Panc1 (cell line): ENCODE data around the gene LIX1L. TPM values are rescaled to one million over a fixed set of nuclear protein-coding genes. Genes with fewer than 3 reads are reported as not detected.

ENCODE experiments used
- ATAC-seq: fragments of 200-7000 bp; cut with Tn5 transposase; 2 replicates; pipeline ENCODE4 v1.9.1; 2020; ENCODE audit warnings: mild to moderate bottlenecking, moderate library complexity
- BruUV-seq: library from RNA; stranded (reverse); fragments of 400-500 nt; replicated peaks from 2 replicates; lab custom pipeline; 2021; lab: Mats Ljungman, UMichigan
- CTCF ChIA-PET: fragments of 300-600 bp; sonication (Branson Sonifier 250); formaldehyde crosslinking; loops from one replicate; lab custom pipeline; 2022; ENCODE audit warnings: antibody characterized with exemption; lab: Charles Lee
- POLR2A ChIA-PET: fragments of 300-600 bp; sonication (Branson Sonifier 250); formaldehyde crosslinking; loops from one replicate; lab custom pipeline; 2022; ENCODE audit warnings: antibody characterized with exemption; lab: Charles Lee
- DNase-seq: peaks from one replicate; pipeline ENCODE4 v3.0.0-alpha.2; 2010; ENCODE audit warnings: low read depth, low spot score
- H3K27ac ChIP-seq: 2 replicates; pipeline ENCODE4 v1.5.1; 2011; ENCODE audit warnings: mild to moderate bottlenecking, low read length, inconsistent platforms
- H3K27me3 ChIP-seq: fragments of 200-500 bp; sonication (Bioruptor generic); 2 replicates; pipeline ENCODE4 v1.6.0; 2014; ENCODE audit warnings: low read length, inconsistent platforms; ENCODE audit not compliant: control insufficient read depth, insufficient read depth
- H3K36me3 ChIP-seq: fragments of 200-500 bp; sonication (Bioruptor generic); 2 replicates; pipeline ENCODE4 v1.5.1; 2014; ENCODE audit warnings: inconsistent platforms, mild to moderate bottlenecking, low read length, moderate library complexity; ENCODE audit not compliant: control insufficient read depth, insufficient read depth
- H3K4me1 ChIP-seq: 2 replicates; pipeline ENCODE4 v1.5.1; 2011; ENCODE audit warnings: inconsistent platforms, mild to moderate bottlenecking, low read length, moderate library complexity; ENCODE audit not compliant: control insufficient read depth, insufficient read depth
- H3K4me3 ChIP-seq, 2 experiments: 2 replicates each; pipeline ENCODE4 v1.5.1; 2011 to 2012; ENCODE audit warnings: low read depth in 2 of 2, low read length in 2 of 2, mild to moderate bottlenecking in 2 of 2, inconsistent platforms in 1 of 2, moderate library complexity in 1 of 2
- H3K9me3 ChIP-seq: fragments of 200-500 bp; sonication (Bioruptor generic); 2 replicates; pipeline ENCODE4 v1.5.1; 2014; ENCODE audit warnings: low read depth, mild to moderate bottlenecking, inconsistent platforms, low read length, moderate library complexity; ENCODE audit not compliant: control insufficient read depth, insufficient read depth
- POLR2AphosphoS5 ChIP-seq: IDR thresholded peaks from 2 replicates; pipeline ENCODE4 v1.6.1; 2012; ENCODE audit warnings: mild to moderate bottlenecking, low read depth, low read length, moderate library complexity
- SIN3A ChIP-seq: IDR thresholded peaks from 2 replicates; pipeline ENCODE4 v1.6.1; 2012; ENCODE audit warnings: low read depth, mild to moderate bottlenecking, low read length, moderate library complexity, borderline replicate concordance; ENCODE audit not compliant: insufficient read depth
- TCF7L2 ChIP-seq: IDR thresholded peaks from 2 replicates; pipeline ENCODE4 v1.6.1; 2011; ENCODE audit warnings: mild to moderate bottlenecking, low read depth, low read length, inconsistent platforms
- in situ Hi-C: cut with HindIII; loops from 2 replicates; pipeline ENCODE4 v1.10.0; 2016; ENCODE audit warnings: low sequenced_read_pairs, low pct_unique_long_range_greater_than_20kb
- intact Hi-C: fragments of 100-400 bp; cut with micrococcal nuclease; formaldehyde crosslinking; loops from one replicate; pipeline ENCODE4 v1.10.0; 2022; ENCODE audit not compliant: unreplicated experiment
- total RNA-seq: library from RNA; stranded (reverse); gene quantifications from one replicate; pipeline ENCODE4 v1.2.1, GENCODE V29; 2021; ENCODE audit not compliant: unreplicated experiment
- TF ChIP-seq, protein P1 (sequence below): fragments of 450-650 bp; IDR thresholded peaks from 2 replicates; pipeline ENCODE4 v1.5.1; 2017; ENCODE audit warnings: mild to moderate bottlenecking
- TF ChIP-seq, protein P2 (sequence below), 2 experiments: IDR thresholded peaks; 2 replicates each; pipeline ENCODE4 v1.6.1; 2011 to 2012; ENCODE audit warnings: low read depth in 2 of 2, control low read depth in 1 of 2, low read length in 1 of 2, mild to moderate bottlenecking in 1 of 2, moderate library complexity in 1 of 2; ENCODE audit not compliant: insufficient read depth in 1 of 2

The LIX1L gene
- total RNA-seq, 1 experiment from 2014 or later = 23.3 TPM

DNA sequence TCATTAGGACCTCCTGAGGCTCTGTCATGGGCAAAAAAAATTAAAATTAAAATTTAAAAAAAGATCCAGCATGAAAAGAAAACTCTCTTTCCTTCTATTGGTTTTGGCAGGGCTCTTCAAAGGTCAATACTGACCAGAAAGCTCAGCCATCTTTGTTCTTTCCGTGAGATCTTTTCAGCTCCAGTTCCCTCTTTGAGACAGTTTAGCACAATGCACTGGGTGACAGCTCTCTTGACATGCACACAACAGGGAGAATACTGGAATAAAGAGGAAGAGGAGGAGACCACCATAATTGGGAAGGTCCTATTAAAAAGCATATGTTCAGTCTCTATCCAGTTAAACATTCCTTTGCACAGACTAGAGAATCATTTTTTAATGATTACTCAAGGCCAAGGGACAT lies 6.3 kb downstream of the LIX1L start:
- Histone ChIP-seq H3K36me3 (no peaks in the 10 kb centered on the region), H3K9me3 (no peaks in the 10 kb centered on the region), H3K4me1 (peaks cover 16% of the 10 kb centered on the region), H3K4me3 (no peak overlapping the region), H3K27me3 (no peaks in the 10 kb centered on the region), H3K27ac (no peak overlapping the region)
- DNase-seq (no peak), ATAC-seq (no peak)
- intact Hi-C loops = no loop called here
- TF ChIP-seq TCF7L2 (no peak), SIN3A (no peak)
- TF ChIP-seq, protein P1, sequence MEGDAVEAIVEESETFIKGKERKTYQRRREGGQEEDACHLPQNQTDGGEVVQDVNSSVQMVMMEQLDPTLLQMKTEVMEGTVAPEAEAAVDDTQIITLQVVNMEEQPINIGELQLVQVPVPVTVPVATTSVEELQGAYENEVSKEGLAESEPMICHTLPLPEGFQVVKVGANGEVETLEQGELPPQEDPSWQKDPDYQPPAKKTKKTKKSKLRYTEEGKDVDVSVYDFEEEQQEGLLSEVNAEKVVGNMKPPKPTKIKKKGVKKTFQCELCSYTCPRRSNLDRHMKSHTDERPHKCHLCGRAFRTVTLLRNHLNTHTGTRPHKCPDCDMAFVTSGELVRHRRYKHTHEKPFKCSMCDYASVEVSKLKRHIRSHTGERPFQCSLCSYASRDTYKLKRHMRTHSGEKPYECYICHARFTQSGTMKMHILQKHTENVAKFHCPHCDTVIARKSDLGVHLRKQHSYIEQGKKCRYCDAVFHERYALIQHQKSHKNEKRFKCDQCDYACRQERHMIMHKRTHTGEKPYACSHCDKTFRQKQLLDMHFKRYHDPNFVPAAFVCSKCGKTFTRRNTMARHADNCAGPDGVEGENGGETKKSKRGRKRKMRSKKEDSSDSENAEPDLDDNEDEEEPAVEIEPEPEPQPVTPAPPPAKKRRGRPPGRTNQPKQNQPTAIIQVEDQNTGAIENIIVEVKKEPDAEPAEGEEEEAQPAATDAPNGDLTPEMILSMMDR = no peak
- TF ChIP-seq, protein P2, sequence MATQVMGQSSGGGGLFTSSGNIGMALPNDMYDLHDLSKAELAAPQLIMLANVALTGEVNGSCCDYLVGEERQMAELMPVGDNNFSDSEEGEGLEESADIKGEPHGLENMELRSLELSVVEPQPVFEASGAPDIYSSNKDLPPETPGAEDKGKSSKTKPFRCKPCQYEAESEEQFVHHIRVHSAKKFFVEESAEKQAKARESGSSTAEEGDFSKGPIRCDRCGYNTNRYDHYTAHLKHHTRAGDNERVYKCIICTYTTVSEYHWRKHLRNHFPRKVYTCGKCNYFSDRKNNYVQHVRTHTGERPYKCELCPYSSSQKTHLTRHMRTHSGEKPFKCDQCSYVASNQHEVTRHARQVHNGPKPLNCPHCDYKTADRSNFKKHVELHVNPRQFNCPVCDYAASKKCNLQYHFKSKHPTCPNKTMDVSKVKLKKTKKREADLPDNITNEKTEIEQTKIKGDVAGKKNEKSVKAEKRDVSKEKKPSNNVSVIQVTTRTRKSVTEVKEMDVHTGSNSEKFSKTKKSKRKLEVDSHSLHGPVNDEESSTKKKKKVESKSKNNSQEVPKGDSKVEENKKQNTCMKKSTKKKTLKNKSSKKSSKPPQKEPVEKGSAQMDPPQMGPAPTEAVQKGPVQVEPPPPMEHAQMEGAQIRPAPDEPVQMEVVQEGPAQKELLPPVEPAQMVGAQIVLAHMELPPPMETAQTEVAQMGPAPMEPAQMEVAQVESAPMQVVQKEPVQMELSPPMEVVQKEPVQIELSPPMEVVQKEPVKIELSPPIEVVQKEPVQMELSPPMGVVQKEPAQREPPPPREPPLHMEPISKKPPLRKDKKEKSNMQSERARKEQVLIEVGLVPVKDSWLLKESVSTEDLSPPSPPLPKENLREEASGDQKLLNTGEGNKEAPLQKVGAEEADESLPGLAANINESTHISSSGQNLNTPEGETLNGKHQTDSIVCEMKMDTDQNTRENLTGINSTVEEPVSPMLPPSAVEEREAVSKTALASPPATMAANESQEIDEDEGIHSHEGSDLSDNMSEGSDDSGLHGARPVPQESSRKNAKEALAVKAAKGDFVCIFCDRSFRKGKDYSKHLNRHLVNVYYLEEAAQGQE (IDR thresholded peaks at IDR 0.05; ENCODE audit: insufficient read depth in 1 of 2, low read depth in 2 of 2, low read length in 1 of 2) = no peak
- BruUV-seq = no TSS peak
- POLR2A ChIA-PET = no interaction called here
- CTCF ChIA-PET = no interaction called here
- in situ Hi-C loops = no loop called here

DNA sequence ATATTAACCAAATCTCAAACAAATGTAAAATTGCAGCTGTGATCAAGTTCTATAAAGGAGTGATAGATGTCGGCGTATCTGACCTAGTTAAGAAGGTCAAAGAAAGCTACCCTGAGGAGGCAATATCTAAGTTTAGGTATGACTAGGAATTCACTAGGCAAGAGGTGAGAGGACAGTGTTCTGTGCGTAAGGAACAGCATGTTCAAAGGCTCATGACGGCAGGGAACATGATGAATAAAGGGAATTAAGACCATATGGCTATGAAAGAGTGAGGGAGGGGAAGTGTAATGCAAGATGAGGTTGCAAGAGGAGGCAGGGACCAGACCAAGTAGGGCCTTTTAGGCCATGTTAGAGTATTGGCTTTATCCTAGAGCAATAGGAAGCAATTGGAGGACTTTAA lies 8.6 kb downstream of the LIX1L start:
- in situ Hi-C loops (no loop called here), intact Hi-C loops (no loop called here)
- DNase-seq (no peak), ATAC-seq (no peak)
- no peak overlapping the region for H3K4me3 ChIP-seq
- POLR2A ChIA-PET = interaction anchor here (0.6 kb wide), 1 partner anchor 22 kb away, joined by 5 read pairs; no protein-coding TSS in a partner anchor
- H3K4me1 ChIP-seq = no peaks in the 10 kb centered on the region
- no peaks in the 10 kb centered on the region for H3K36me3 ChIP-seq
- TF ChIP-seq, protein P1 = no peak
- TF ChIP-seq SIN3A (no peak), TCF7L2 (no peak), POLR2AphosphoS5 (no peak)
- TF ChIP-seq, protein P2 (IDR thresholded peaks at IDR 0.05; ENCODE audit: insufficient read depth in 1 of 2, low read depth in 2 of 2, low read length in 1 of 2) = no peak
- H3K9me3 ChIP-seq = no peaks in the 10 kb centered on the region
- no TSS peak for BruUV-seq
- CTCF ChIA-PET = interaction anchor here (0.6 kb wide), 2 partner anchors 13 to 97 kb away, joined by 5 to 7 read pairs; no protein-coding TSS in a partner anchor
- H3K27ac ChIP-seq = no peak overlapping the region
- H3K27me3 ChIP-seq = no peaks in the 10 kb centered on the region
